Fibroblast of lung (primary cell): Measurements from ENCODE around the gene TARS3. TPM values are rescaled to one million over a fixed set of nuclear protein-coding genes. Genes with fewer than 3 reads are reported as not detected.

Source experiments
- DNase-seq, 2 donors: peaks; one replicate each; pipeline versions ENCODE4 v3.0.0 to v3.0.0-alpha.2; 2010; ENCODE audit warnings: low read depth in 2 of 2
- H2AFZ ChIP-seq: 2 replicates; pipeline ENCODE4 v1.5.1; 2012; ENCODE audit warnings: low read length, control low read depth, inconsistent platforms
- H3K27ac ChIP-seq: 2 replicates; pipeline ENCODE4 v1.5.1; 2011; ENCODE audit warnings: low read length, control low read depth; ENCODE audit not compliant: insufficient read depth
- H3K27me3 ChIP-seq: 2 replicates; pipeline ENCODE4 v1.5.1; 2011; ENCODE audit warnings: mild to moderate bottlenecking, low read length; ENCODE audit not compliant: control insufficient read depth, insufficient read depth
- H3K36me3 ChIP-seq: 2 replicates; pipeline ENCODE4 v1.5.1; 2011; ENCODE audit warnings: low read length; ENCODE audit not compliant: control insufficient read depth, insufficient read depth
- H3K4me1 ChIP-seq: 2 replicates; pipeline ENCODE4 v1.5.1; 2011; ENCODE audit warnings: low read length; ENCODE audit not compliant: control insufficient read depth, insufficient read depth; ENCODE audit errors: extremely low read depth
- H3K4me2 ChIP-seq: 2 replicates; pipeline ENCODE4 v1.5.1; 2011; ENCODE audit warnings: low read length, control low read depth; ENCODE audit not compliant: insufficient read depth; ENCODE audit errors: extremely low read depth
- H3K4me3 ChIP-seq, 4 experiments: fragments of 200-600 bp in 1 of 4; sonication (generic) in 1 of 4; replicated peaks in 1 of 4; 2 replicates each; pipeline ENCODE4 v1.5.1; 2011 to 2016; ENCODE audit warnings: low read length in 4 of 4, low read depth in 3 of 4, mild to moderate bottlenecking in 3 of 4, control low read depth in 2 of 4, inconsistent platforms in 1 of 4, mixed read lengths in 1 of 4; ENCODE audit not compliant: insufficient read depth in 1 of 4; ENCODE audit errors: control extremely low read depth in 1 of 4
- H3K79me2 ChIP-seq: 2 replicates; pipeline ENCODE4 v1.5.1; 2012; ENCODE audit warnings: mild to moderate bottlenecking, low read length, inconsistent platforms; ENCODE audit not compliant: control insufficient read depth, insufficient read depth
- H3K9ac ChIP-seq: 2 replicates; pipeline ENCODE4 v1.5.1; 2011; ENCODE audit warnings: mild to moderate bottlenecking, low read length, control low read depth; ENCODE audit not compliant: insufficient read depth
- H3K9me3 ChIP-seq: 2 replicates; pipeline ENCODE4 v1.5.1; 2012; ENCODE audit warnings: low read depth, low read length; ENCODE audit not compliant: control insufficient read depth, insufficient read depth
- H4K20me1 ChIP-seq: 2 replicates; pipeline ENCODE4 v1.5.1; 2011; ENCODE audit warnings: low read length; ENCODE audit not compliant: control insufficient read depth, insufficient read depth; ENCODE audit errors: extremely low read depth
- CTCF ChIP-seq, 2 donors: IDR thresholded peaks in 1 of 2; conservative IDR thresholded peaks in 1 of 2; 1 replicate in 1 of 2; 2 replicates in 1 of 2; pipeline ENCODE4 v1.5.1; 2011 to 2012; ENCODE audit warnings: low read length in 2 of 2, control low read depth in 1 of 2, inconsistent platforms in 1 of 2, low read depth in 1 of 2, mild to moderate bottlenecking in 1 of 2
- EZH2 ChIP-seq: IDR thresholded peaks from 2 replicates; pipeline ENCODE4 v1.5.1; 2012; ENCODE audit warnings: low read length, control low read depth, mild to moderate bottlenecking; ENCODE audit errors: missing control alignments
- polyA plus RNA-seq, 2 donors: library from polyadenylated mRNA; depleted of rRNA in 1 of 2; stranded (reverse) in 1 of 2; unstranded in 1 of 2; fragments of >200 nt; gene quantifications; 2 replicates each; pipeline ENCODE4 v1.2.1, GENCODE V29; 2011 to 2012; ENCODE audit warnings: missing spikeins in 1 of 2
- total RNA-seq: library from RNA; depleted of rRNA; stranded (reverse); fragments of >200 nt; gene quantifications from 2 replicates; pipeline ENCODE4 v1.2.1, GENCODE V29; 2014

The TARS3 gene
- total and polyA plus RNA-seq, 2 donors (not counting 1 experiment from before 2014, with no cell fraction given): 4.3 to 23.3 TPM

GRCh38 chr15:101723171-101723873 lies 951 bp downstream of the TARS3 start:
- Histone ChIP-seq H3K27me3 (no peaks in the 10 kb centered on the region), H3K4me2 (peak overlapping the region; percentile 55), H3K79me2 (no peaks in the 10 kb centered on the region), H4K20me1 (no peaks in the 10 kb centered on the region), H3K36me3 (peaks cover 2% of the 10 kb centered on the region), H3K9ac (peak overlapping the region; percentile 83), H3K4me1 (no peaks in the 10 kb centered on the region), H3K27ac (peak overlapping the region; percentile 62), H3K4me3 (peak overlapping the region; percentile 68 to 84 (median 70)), H2AFZ (peak overlapping the region; percentile 85), H3K9me3 (no peaks in the 10 kb centered on the region)
- peak; percentile 15 to 50 for DNase-seq
- TF ChIP-seq CTCF (conservative IDR thresholded peaks at IDR 0.05 in 1 of 2, IDR thresholded peaks at IDR 0.05 in 1 of 2; ENCODE audit: low read depth in 1 of 2, low read length in 2 of 2): no peak
- no peak for TF ChIP-seq EZH2

- TF ChIP-seq EZH2 (no peak), CTCF (conservative IDR thresholded peaks at IDR 0.05 in 1 of 2, IDR thresholded peaks at IDR 0.05 in 1 of 2; ENCODE audit: low read depth in 1 of 2, low read length in 2 of 2) (no peak)
- H3K27me3 ChIP-seq: no peaks in the 10 kb centered on the region
- no peak overlapping the region for H2AFZ ChIP-seq
- no peak overlapping the region for H3K9ac ChIP-seq
- H3K4me3 ChIP-seq: no peak overlapping the region
- H3K36me3 ChIP-seq: peaks cover 2% of the 10 kb centered on the region
- no peaks in the 10 kb centered on the region for H3K9me3 ChIP-seq
- H4K20me1 ChIP-seq: no peaks in the 10 kb centered on the region
- H3K79me2 ChIP-seq: no peaks in the 10 kb centered on the region
- no peak overlapping the region for H3K27ac ChIP-seq
- H3K4me2 ChIP-seq: no peak overlapping the region
- no peak for DNase-seq
- no peaks in the 10 kb centered on the region for H3K4me1 ChIP-seq
Observed at GRCh38 chr15:101718896-101719295, 5.4 kb downstream of the TARS3 start.

- no peaks in the 10 kb centered on the region for H3K9me3 ChIP-seq
- no peak overlapping the region for H3K4me2 ChIP-seq
- no peak for DNase-seq
- H3K79me2 ChIP-seq: no peaks in the 10 kb centered on the region
- no peaks in the 10 kb centered on the region for H4K20me1 ChIP-seq
- no peak overlapping the region for H3K27ac ChIP-seq
- TF ChIP-seq EZH2 (no peak), CTCF (conservative IDR thresholded peaks at IDR 0.05 in 1 of 2, IDR thresholded peaks at IDR 0.05 in 1 of 2; ENCODE audit: low read depth in 1 of 2, low read length in 2 of 2) (no peak)
- H3K4me3 ChIP-seq: no peak overlapping the region
- H3K36me3 ChIP-seq: peaks cover 3% of the 10 kb centered on the region
- H3K27me3 ChIP-seq: no peaks in the 10 kb centered on the region
- H3K9ac ChIP-seq: no peak overlapping the region
- H3K4me1 ChIP-seq: peaks cover 4% of the 10 kb centered on the region
- no peak overlapping the region for H2AFZ ChIP-seq
Observed at GRCh38 chr15:101712078-101712477, 12.2 kb downstream of the TARS3 start.
